ENCODE results near the gene REV3L. TPM values are rescaled to one million over a fixed set of nuclear protein-coding genes. Genes with fewer than 3 reads are reported as not detected.

Gene REV3L, protein sequence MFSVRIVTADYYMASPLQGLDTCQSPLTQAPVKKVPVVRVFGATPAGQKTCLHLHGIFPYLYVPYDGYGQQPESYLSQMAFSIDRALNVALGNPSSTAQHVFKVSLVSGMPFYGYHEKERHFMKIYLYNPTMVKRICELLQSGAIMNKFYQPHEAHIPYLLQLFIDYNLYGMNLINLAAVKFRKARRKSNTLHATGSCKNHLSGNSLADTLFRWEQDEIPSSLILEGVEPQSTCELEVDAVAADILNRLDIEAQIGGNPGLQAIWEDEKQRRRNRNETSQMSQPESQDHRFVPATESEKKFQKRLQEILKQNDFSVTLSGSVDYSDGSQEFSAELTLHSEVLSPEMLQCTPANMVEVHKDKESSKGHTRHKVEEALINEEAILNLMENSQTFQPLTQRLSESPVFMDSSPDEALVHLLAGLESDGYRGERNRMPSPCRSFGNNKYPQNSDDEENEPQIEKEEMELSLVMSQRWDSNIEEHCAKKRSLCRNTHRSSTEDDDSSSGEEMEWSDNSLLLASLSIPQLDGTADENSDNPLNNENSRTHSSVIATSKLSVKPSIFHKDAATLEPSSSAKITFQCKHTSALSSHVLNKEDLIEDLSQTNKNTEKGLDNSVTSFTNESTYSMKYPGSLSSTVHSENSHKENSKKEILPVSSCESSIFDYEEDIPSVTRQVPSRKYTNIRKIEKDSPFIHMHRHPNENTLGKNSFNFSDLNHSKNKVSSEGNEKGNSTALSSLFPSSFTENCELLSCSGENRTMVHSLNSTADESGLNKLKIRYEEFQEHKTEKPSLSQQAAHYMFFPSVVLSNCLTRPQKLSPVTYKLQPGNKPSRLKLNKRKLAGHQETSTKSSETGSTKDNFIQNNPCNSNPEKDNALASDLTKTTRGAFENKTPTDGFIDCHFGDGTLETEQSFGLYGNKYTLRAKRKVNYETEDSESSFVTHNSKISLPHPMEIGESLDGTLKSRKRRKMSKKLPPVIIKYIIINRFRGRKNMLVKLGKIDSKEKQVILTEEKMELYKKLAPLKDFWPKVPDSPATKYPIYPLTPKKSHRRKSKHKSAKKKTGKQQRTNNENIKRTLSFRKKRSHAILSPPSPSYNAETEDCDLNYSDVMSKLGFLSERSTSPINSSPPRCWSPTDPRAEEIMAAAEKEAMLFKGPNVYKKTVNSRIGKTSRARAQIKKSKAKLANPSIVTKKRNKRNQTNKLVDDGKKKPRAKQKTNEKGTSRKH (N-terminal part only)
- 39.3 and 48.5 TPM in 2 replicates for total RNA-seq

DNA sequence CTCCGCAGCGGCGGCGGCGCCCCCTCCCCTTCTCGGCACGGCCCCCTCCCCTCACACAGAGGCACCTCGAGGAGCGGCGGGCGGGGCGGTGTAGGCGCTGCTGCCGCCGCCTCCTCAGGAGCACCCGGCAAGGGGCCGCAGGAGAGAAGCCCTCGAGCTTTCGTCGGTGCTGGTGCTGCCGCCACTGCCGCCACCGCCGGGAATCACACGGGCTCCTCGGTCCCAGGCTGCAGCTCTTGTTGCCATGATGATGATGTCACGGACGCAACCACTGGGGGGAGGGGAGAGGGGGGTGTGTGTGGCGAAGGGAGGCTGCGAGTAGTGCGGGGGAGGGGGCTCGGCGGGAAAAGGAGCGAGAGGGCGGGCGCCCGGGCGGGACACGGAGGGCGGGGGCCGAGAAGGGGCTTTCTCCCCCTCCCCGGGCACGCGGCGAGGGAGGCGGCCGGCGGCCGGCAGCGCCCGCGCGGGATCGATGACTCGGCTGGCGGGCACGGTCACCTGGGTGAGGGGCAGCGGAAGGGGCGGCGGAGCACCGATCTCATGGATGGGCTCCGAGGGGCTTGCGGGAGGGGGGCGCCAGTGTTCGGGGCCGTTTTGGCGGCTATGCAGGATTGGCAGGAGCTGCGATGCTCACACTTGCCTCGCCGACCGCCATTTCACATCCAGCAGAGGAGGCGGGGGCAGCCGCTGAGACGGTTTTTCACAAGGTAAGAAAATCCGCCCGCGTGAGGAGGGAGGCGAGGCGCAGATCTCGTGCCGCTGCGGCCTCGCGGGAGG is at the start of gene REV3L:
TSS of gene REV3L (minus strand) at position 260 of the 777 bp plus-strand sequence. CDS start 330 bp downstream, outside the sequence.

Other genes with a start within 250 kb of the REV3L start
- 39.0 and 41.9 TPM in 2 replicates for gene TRAF3IP2, start 122.7 kb upstream of the REV3L start, total RNA-seq